Endodermal cell (in vitro differentiated cells): ENCODE data around the gene ACTN4. TPM values are rescaled to one million over a fixed set of nuclear protein-coding genes. Genes with fewer than 3 reads are reported as not detected.

Experiments used
- DNase-seq: peaks from one replicate; pipeline ENCODE4 v3.0.0-alpha.2; 2017
- H3K27ac ChIP-seq: 2 replicates; pipeline ENCODE4 v1.5.1; 2013; ENCODE audit warnings: mild to moderate bottlenecking, low read depth, low read length, moderate library complexity
- H3K27me3 ChIP-seq: 2 replicates; pipeline ENCODE4 v1.6.1; 2013; ENCODE audit warnings: mild to moderate bottlenecking, low read length, moderate library complexity; ENCODE audit not compliant: insufficient read depth, control insufficient read depth, poor library complexity, severe bottlenecking
- H3K36me3 ChIP-seq: 2 replicates; pipeline ENCODE4 v1.7.0; 2013; ENCODE audit warnings: mild to moderate bottlenecking, low read length, moderate library complexity; ENCODE audit not compliant: control insufficient read depth, insufficient read depth
- H3K4me1 ChIP-seq: one replicate; pipeline ENCODE4 v1.7.0; 2013; ENCODE audit warnings: low read length; ENCODE audit not compliant: control insufficient read depth, insufficient read depth
- H3K4me3 ChIP-seq: 2 replicates; pipeline ENCODE4 v1.5.1; 2013; ENCODE audit warnings: mild to moderate bottlenecking, low read length, moderate library complexity
- H3K9ac ChIP-seq: 2 replicates; pipeline ENCODE4 v1.6.1; 2013; ENCODE audit warnings: mild to moderate bottlenecking, low read length, moderate library complexity; ENCODE audit not compliant: poor library complexity, severe bottlenecking; ENCODE audit errors: extremely low read depth
- H3K9me3 ChIP-seq: 2 replicates; pipeline ENCODE4 v1.6.1; 2013; ENCODE audit warnings: mild to moderate bottlenecking, low read length, moderate library complexity; ENCODE audit not compliant: control insufficient read depth
- H3K27ac Mint-ChIP-seq: 2 replicates; pipeline ENCODE4 v1.8.0; 2020; ENCODE audit warnings: mixed read lengths
- H3K27me3 Mint-ChIP-seq: 2 replicates; pipeline ENCODE4 v1.8.0; 2021; ENCODE audit warnings: mild to moderate bottlenecking, mixed read lengths; ENCODE audit not compliant: insufficient read depth
- H3K36me3 Mint-ChIP-seq: 2 replicates; pipeline ENCODE4 v1.8.0; 2020; ENCODE audit warnings: low read depth, mixed read lengths
- H3K4me1 Mint-ChIP-seq: 2 replicates; pipeline ENCODE4 v1.8.0; 2020; ENCODE audit warnings: mixed read lengths
- H3K4me3 Mint-ChIP-seq: 2 replicates; pipeline ENCODE4 v1.8.0; 2020; ENCODE audit warnings: mild to moderate bottlenecking, moderate library complexity, mixed read lengths
- H3K9me3 Mint-ChIP-seq: 2 replicates; pipeline ENCODE4 v1.8.0; 2020; ENCODE audit warnings: mild to moderate bottlenecking, mixed read lengths
- CTCF ChIP-seq: fragments of 200-600 bp; sonication (generic); conservative IDR thresholded peaks from 2 replicates; pipeline ENCODE4 v1.5.0; 2021; ENCODE audit warnings: antibody characterized with exemption, mild to moderate bottlenecking
- WGBS, 2 experiments: methylation state at CpG; one replicate each; pipeline versions ENCODE4 v1.1.5 to v1.1.7; 2013; ENCODE audit warnings: missing lambda C conversion rate in 2 of 2, mixed read lengths in 1 of 2; ENCODE audit not compliant: insufficient coverage in 1 of 2, insufficient read length in 1 of 2; 5-methylcytosine and 5-hydroxymethylcytosine counted together
- total RNA-seq, 2 donors: library from RNA; stranded (reverse); fragmentation: NEBNext Ultra II Directional in 1 of 2; extraction: Animal tissue kit (Norgen Biotek cat#: 25700) in 1 of 2; gene quantifications; 2 replicates in 1 of 2; 3 replicates in 1 of 2; pipeline ENCODE4 v1.2.1, GENCODE V29; 2021

The ACTN4 gene
- total RNA-seq, 2 donors from 2014 or later = 378 to 437 TPM

DNA sequence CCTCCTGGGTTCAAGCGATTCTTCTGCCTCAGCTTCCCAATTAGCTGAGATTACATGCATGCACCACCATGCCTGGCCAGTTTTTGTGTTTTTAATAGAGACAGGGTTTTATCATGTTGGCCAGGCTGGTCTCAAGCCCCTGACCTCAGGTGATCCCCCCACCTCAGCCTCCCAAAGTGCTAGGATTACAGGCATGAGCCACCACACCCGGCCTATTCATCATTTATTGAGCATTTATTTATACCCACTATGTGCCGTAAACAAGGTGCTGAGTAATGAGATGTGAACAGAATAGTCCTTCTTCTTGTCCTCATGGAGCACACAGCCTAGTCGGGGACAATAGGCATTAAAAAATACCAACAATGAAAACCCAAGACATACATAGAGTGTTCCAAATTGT, 25.6 kb downstream of the ACTN4 start:
- 97% methylated on average over 3 of the region's 4 CpGs; no CpG with 5 or more reads in 1 of the 2 experiments for WGBS, 2 experiments
- no peak overlapping the region for H3K4me3 ChIP-seq
- no peaks in the 10 kb centered on the region for H3K27me3 ChIP-seq
- Mint-ChIP-seq H3K36me3 (peaks cover 19% of the 10 kb centered on the region), H3K4me3 (no peak overlapping the region), H3K9me3 (no peaks in the 10 kb centered on the region), H3K4me1 (peaks cover 63% of the 10 kb centered on the region), H3K27me3 (no peaks in the 10 kb centered on the region), H3K27ac (no peak overlapping the region)
- peaks cover 20% of the 10 kb centered on the region for H3K4me1 ChIP-seq
- H3K27ac ChIP-seq = no peak overlapping the region
- no peak overlapping the region for H3K9ac ChIP-seq
- peaks cover 30% of the 10 kb centered on the region for H3K36me3 ChIP-seq
- no peak for TF ChIP-seq CTCF
- H3K9me3 ChIP-seq = no peaks in the 10 kb centered on the region
- DNase-seq = no peak

DNA sequence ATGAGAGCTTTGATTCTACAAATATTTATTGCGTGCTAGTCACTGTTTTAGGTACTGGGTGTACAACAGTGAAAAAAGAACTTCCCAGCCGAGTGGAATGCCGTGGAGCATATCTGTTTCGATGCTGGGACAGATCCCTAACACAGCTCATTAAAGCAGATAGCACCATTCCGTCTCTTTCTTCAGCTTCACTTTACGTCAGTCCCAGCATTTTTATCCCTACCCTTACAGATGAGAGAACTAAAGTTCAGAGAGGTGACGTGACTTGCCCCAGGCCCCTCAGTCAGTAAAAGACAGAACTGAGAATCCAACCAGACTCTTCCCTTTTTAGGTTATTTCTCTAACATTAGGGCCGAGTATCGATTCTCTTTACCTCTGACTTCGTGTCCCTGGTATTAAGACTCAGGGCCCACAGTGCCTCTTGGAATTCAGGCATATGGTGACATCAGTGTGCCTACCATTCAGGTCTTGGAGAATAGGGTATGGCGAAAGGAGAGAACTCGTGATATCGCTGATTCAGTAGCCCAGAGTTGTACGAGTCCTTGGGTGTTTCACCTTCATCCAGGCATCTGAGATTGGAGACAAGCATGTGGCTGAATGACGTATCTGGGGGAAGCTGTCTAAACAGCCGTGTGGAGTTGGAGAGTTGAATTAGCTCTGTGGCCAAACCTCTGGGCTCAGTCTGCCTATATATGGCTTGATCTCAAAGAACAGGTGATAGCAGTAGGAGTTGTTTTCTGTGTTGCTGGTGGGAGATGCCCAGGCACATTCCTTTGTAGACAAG, 27.1 kb downstream of the ACTN4 start:
- no peak overlapping the region for H3K9ac ChIP-seq
- Mint-ChIP-seq H3K36me3 (peaks cover 22% of the 10 kb centered on the region), H3K4me1 (peaks cover 56% of the 10 kb centered on the region), H3K9me3 (no peaks in the 10 kb centered on the region), H3K27ac (peak overlapping the region; percentile 54), H3K27me3 (no peaks in the 10 kb centered on the region), H3K4me3 (no peak overlapping the region)
- no peak overlapping the region for H3K4me3 ChIP-seq
- DNase-seq = no peak
- TF ChIP-seq CTCF = no peak
- peaks cover 32% of the 10 kb centered on the region for H3K36me3 ChIP-seq
- H3K27me3 ChIP-seq = no peaks in the 10 kb centered on the region
- H3K4me1 ChIP-seq = peaks cover 15% of the 10 kb centered on the region
- WGBS, 2 experiments = 90 to 92% methylated on average over 14 to 16 of the region's 16 CpGs
- H3K27ac ChIP-seq = no peak overlapping the region
- no peaks in the 10 kb centered on the region for H3K9me3 ChIP-seq

DNA sequence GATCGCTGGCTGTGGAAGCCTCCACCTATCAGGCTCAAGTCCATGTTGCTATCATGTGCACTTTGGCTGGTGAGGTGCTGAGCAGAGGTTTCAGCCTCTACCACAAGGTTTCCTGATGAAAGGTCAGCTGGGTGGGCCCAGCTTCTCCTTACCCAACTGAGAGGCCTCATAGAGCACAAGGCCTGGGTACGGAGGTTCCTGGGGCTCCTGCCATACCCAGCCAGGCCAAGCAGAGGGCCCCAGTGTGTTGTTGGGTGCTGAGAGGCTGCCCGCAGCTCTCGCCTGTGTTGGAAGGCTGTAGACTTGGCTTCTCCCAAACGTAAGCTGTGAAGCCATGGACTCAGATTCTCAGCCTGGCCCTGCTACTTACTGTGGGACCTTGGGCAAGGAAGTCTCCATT, 28.2 kb downstream of the ACTN4 start:
- H3K36me3 ChIP-seq = peaks cover 36% of the 10 kb centered on the region
- DNase-seq = no peak
- H3K27me3 ChIP-seq = no peaks in the 10 kb centered on the region
- peak; percentile 38 for TF ChIP-seq CTCF
- Mint-ChIP-seq H3K4me1 (peaks cover 49% of the 10 kb centered on the region), H3K27ac (peak overlapping the region; percentile 54), H3K27me3 (no peaks in the 10 kb centered on the region), H3K9me3 (no peaks in the 10 kb centered on the region), H3K4me3 (no peak overlapping the region), H3K36me3 (peaks cover 29% of the 10 kb centered on the region)
- WGBS, 2 experiments = 93 to 100% methylated on average over 4 to 5 of the region's 5 CpGs
- no peaks in the 10 kb centered on the region for H3K9me3 ChIP-seq
- H3K4me3 ChIP-seq = no peak overlapping the region
- no peak overlapping the region for H3K27ac ChIP-seq
- no peak overlapping the region for H3K9ac ChIP-seq
- H3K4me1 ChIP-seq = peaks cover 8% of the 10 kb centered on the region
